ENCODE data around the gene ERMP1. TPM values are rescaled to one million over a fixed set of nuclear protein-coding genes. Genes with fewer than 3 reads are reported as not detected.

The ERMP1 gene
- total RNA-seq, 8 experiments from 2014 or later, result 3.9 to 12.2 (median 6.0) TPM

- in situ Hi-C loops (cut with MboI; ENCODE audit: low pct_unique_long_range_greater_than_20kb in 2 of 9, low sequenced_read_pairs in 9 of 9, unreplicated experiment in 9 of 9), result no loop called here
- peak in 3 of 8 experiments; percentile 43 to 68 (median 63) for ATAC-seq (replicated peaks in 6 of 8)
- H3K4me1 ChIP-seq (replicated peaks in 1 of 2), result no peaks in the 10 kb centered on the region
- no peak overlapping the region for H3K4me3 ChIP-seq
- 60 to 100% (median 70%) methylated on average over 1 to 2 of the region's 3 CpGs; no CpG with 5 or more reads in 5 of the 10 experiments for WGBS, 10 experiments
- H3K27ac ChIP-seq, result no peak overlapping the region
These were observed 36.5 kb upstream of the ERMP1 start for GRCh38 chr9:5869315-5870019.

GRCh38 chr9:5868235-5868634, 35.3 kb upstream of the ERMP1 start:
- Histone ChIP-seq H3K27ac (no peak overlapping the region), H3K4me3 (no peak overlapping the region), H3K4me1 (replicated peaks in 1 of 2) (no peaks in the 10 kb centered on the region)
- no peak for ATAC-seq (replicated peaks in 6 of 8)
- WGBS, 10 experiments, result 45 to 91% (median 85%) methylated on average over 1 to 7 of the region's 9 CpGs; no CpG with 5 or more reads in 3 of the 10 experiments
- in situ Hi-C loops (cut with MboI; ENCODE audit: low pct_unique_long_range_greater_than_20kb in 2 of 9, low sequenced_read_pairs in 9 of 9, unreplicated experiment in 9 of 9), result no loop called here

- H3K4me1 ChIP-seq (replicated peaks in 1 of 2), result no peaks in the 10 kb centered on the region
- no peak for ATAC-seq (replicated peaks in 6 of 8)
- H3K27ac ChIP-seq, result no peak overlapping the region
- 83 to 100% (median 92%) methylated on average over 1 to 3 of the region's 3 CpGs; no CpG with 5 or more reads in 5 of the 10 experiments for WGBS, 10 experiments
- H3K4me3 ChIP-seq, result no peak overlapping the region
- in situ Hi-C loops (cut with MboI; ENCODE audit: low pct_unique_long_range_greater_than_20kb in 2 of 9, low sequenced_read_pairs in 9 of 9, unreplicated experiment in 9 of 9), result no loop called here
These were observed 33.8 kb upstream of the ERMP1 start for GRCh38 chr9:5866685-5867084.

GRCh38 chr9:5866272-5866671, 33.4 kb upstream of the ERMP1 start:
- 46 to 89% (median 70%) methylated on average over 1 to 2 of the region's 2 CpGs; no CpG with 5 or more reads in 4 of the 10 experiments for WGBS, 10 experiments
- ATAC-seq (replicated peaks in 6 of 8), result peak in 1 of 8 experiments; percentile 72
- Histone ChIP-seq H3K4me3 (no peak overlapping the region), H3K27ac (no peak overlapping the region), H3K4me1 (replicated peaks in 1 of 2) (no peaks in the 10 kb centered on the region)
- in situ Hi-C loops (cut with MboI; ENCODE audit: low pct_unique_long_range_greater_than_20kb in 2 of 9, low sequenced_read_pairs in 9 of 9, unreplicated experiment in 9 of 9), result no loop called here

GRCh38 chr9:5864446-5864845, 31.5 kb upstream of the ERMP1 start:
- ATAC-seq (replicated peaks in 6 of 8), result no peak
- no peaks in the 10 kb centered on the region for H3K4me1 ChIP-seq (replicated peaks in 1 of 2)
- in situ Hi-C loops (cut with MboI; ENCODE audit: low pct_unique_long_range_greater_than_20kb in 2 of 9, low sequenced_read_pairs in 9 of 9, unreplicated experiment in 9 of 9), result no loop called here
- no peak overlapping the region for H3K27ac ChIP-seq
- H3K4me3 ChIP-seq, result no peak overlapping the region
- 60 to 92% (median 77%) methylated on average over 1 to 4 of the region's 4 CpGs; no CpG with 5 or more reads in 2 of the 10 experiments for WGBS, 10 experiments

- H3K4me3 ChIP-seq, result no peak overlapping the region
- in situ Hi-C loops (cut with MboI; ENCODE audit: low pct_unique_long_range_greater_than_20kb in 2 of 9, low sequenced_read_pairs in 9 of 9, unreplicated experiment in 9 of 9), result no loop called here
- no peak for ATAC-seq (replicated peaks in 6 of 8)
- no peaks in the 10 kb centered on the region for H3K4me1 ChIP-seq (replicated peaks in 1 of 2)
- 60 to 100% (median 83%) methylated on average over 1 to 2 of the region's 2 CpGs; no CpG with 5 or more reads in 1 of the 10 experiments for WGBS, 10 experiments
- H3K27ac ChIP-seq, result no peak overlapping the region
These were observed 30.3 kb upstream of the ERMP1 start for GRCh38 chr9:5863092-5863746.

GRCh38 chr9:5858833-5859232, 25.9 kb upstream of the ERMP1 start:
- 0 to 89% (median 46%) methylated on average over 1 to 3 of the region's 3 CpGs; no CpG with 5 or more reads in 1 of the 10 experiments for WGBS, 10 experiments
- no peak overlapping the region for H3K27ac ChIP-seq
- no peak for ATAC-seq (replicated peaks in 6 of 8)
- H3K4me1 ChIP-seq (replicated peaks in 1 of 2), result no peaks in the 10 kb centered on the region
- in situ Hi-C loops (cut with MboI; ENCODE audit: low pct_unique_long_range_greater_than_20kb in 2 of 9, low sequenced_read_pairs in 9 of 9, unreplicated experiment in 9 of 9), result no loop called here
- H3K4me3 ChIP-seq, result no peak overlapping the region

- Histone ChIP-seq H3K27ac (no peak overlapping the region), H3K4me1 (replicated peaks in 1 of 2) (no peaks in the 10 kb centered on the region), H3K4me3 (no peak overlapping the region)
- in situ Hi-C loops (cut with MboI; ENCODE audit: low pct_unique_long_range_greater_than_20kb in 2 of 9, low sequenced_read_pairs in 9 of 9, unreplicated experiment in 9 of 9), result no loop called here
- no peak for ATAC-seq (replicated peaks in 6 of 8)
These were observed 25.0 kb upstream of the ERMP1 start for GRCh38 chr9:5857928-5858327.

GRCh38 chr9:5854063-5854790, 21.3 kb upstream of the ERMP1 start:
- H3K27ac ChIP-seq, result no peak overlapping the region
- 59 to 100% (median 89%) methylated on average over 1 to 4 of the region's 4 CpGs; no CpG with 5 or more reads in 3 of the 10 experiments for WGBS, 10 experiments
- H3K4me1 ChIP-seq (replicated peaks in 1 of 2), result no peaks in the 10 kb centered on the region
- H3K4me3 ChIP-seq, result no peak overlapping the region
- in situ Hi-C loops (cut with MboI; ENCODE audit: low pct_unique_long_range_greater_than_20kb in 2 of 9, low sequenced_read_pairs in 9 of 9, unreplicated experiment in 9 of 9), result no loop called here
- ATAC-seq (replicated peaks in 6 of 8), result peak in 2 of 8 experiments; percentile 14 to 50

GRCh38 chr9:5853617-5854016, 20.7 kb upstream of the ERMP1 start:
- H3K4me1 ChIP-seq (replicated peaks in 1 of 2), result no peaks in the 10 kb centered on the region
- ATAC-seq (replicated peaks in 6 of 8), result peak in 3 of 8 experiments; percentile 54 to 71 (median 67)
- no peak overlapping the region for H3K27ac ChIP-seq
- no peak overlapping the region for H3K4me3 ChIP-seq
- 33 to 74% (median 61%) methylated on average over 2 to 3 of the region's 3 CpGs; no CpG with 5 or more reads in 4 of the 10 experiments for WGBS, 10 experiments
- in situ Hi-C loops (cut with MboI; ENCODE audit: low pct_unique_long_range_greater_than_20kb in 2 of 9, low sequenced_read_pairs in 9 of 9, unreplicated experiment in 9 of 9), result no loop called here

GRCh38 chr9:5852987-5853386, 20.1 kb upstream of the ERMP1 start:
- no peak for ATAC-seq (replicated peaks in 6 of 8)
- no peak overlapping the region for H3K27ac ChIP-seq
- WGBS, 10 experiments, result 25 to 60% (median 38%) methylated on average over 1 of the region's 1 CpG; no CpG with 5 or more reads in 4 of the 10 experiments
- no peak overlapping the region for H3K4me3 ChIP-seq
- H3K4me1 ChIP-seq (replicated peaks in 1 of 2), result no peaks in the 10 kb centered on the region
- in situ Hi-C loops (cut with MboI; ENCODE audit: low pct_unique_long_range_greater_than_20kb in 2 of 9, low sequenced_read_pairs in 9 of 9, unreplicated experiment in 9 of 9), result no loop called here

- Histone ChIP-seq H3K27ac (no peak overlapping the region), H3K4me3 (no peak overlapping the region), H3K4me1 (replicated peaks in 1 of 2) (no peaks in the 10 kb centered on the region)
- ATAC-seq (replicated peaks in 6 of 8), result peak in 2 of 8 experiments; percentile 56 to 68
- 50 to 100% (median 93%) methylated on average over 1 to 2 of the region's 2 CpGs; no CpG with 5 or more reads in 3 of the 10 experiments for WGBS, 10 experiments
- in situ Hi-C loops (cut with MboI; ENCODE audit: low pct_unique_long_range_greater_than_20kb in 2 of 9, low sequenced_read_pairs in 9 of 9, unreplicated experiment in 9 of 9), result no loop called here
These were observed 18.5 kb upstream of the ERMP1 start for GRCh38 chr9:5851445-5851844.

GRCh38 chr9:5850724-5851122, 17.8 kb upstream of the ERMP1 start:
- Histone ChIP-seq H3K4me1 (replicated peaks in 1 of 2) (no peaks in the 10 kb centered on the region), H3K4me3 (no peak overlapping the region), H3K27ac (no peak overlapping the region)
- no peak for ATAC-seq (replicated peaks in 6 of 8)
- in situ Hi-C loops (cut with MboI; ENCODE audit: low pct_unique_long_range_greater_than_20kb in 2 of 9, low sequenced_read_pairs in 9 of 9, unreplicated experiment in 9 of 9), result no loop called here
